Tibial nerve (tissue), 4 donors: ENCODE measurements around the gene ZNF232. TPM values are rescaled to one million over a fixed set of nuclear protein-coding genes. Genes with fewer than 3 reads are reported as not detected.
"Not testable (repeated sequence)": the region's sequence is repeated elsewhere in the genome, so short reads cannot be mapped to it uniquely, and the experiment has no call there.

Experiments
- DNase-seq, 2 donors: peaks; one replicate each; pipeline ENCODE4 v3.0.0-alpha.2; 2019; ENCODE audit warnings: low spot score in 2 of 2
- H3K27ac ChIP-seq, 4 donors: fragments of 200-600 bp; sonication (generic) in 3 of 4; one replicate each; pipeline ENCODE4 v1.5.1; 2017 to 2019; ENCODE audit warnings: mild to moderate bottlenecking in 1 of 4
- H3K27me3 ChIP-seq, 2 donors: fragments of 200-600 bp; sonication (generic) in 1 of 2; one replicate each; pipeline versions ENCODE4 v1.5.1 to v1.6.0; 2017 to 2019
- H3K36me3 ChIP-seq, 3 donors: fragments of 200-600 bp; sonication (generic); one replicate each; pipeline ENCODE4 v1.5.1; 2018 to 2019
- H3K4me1 ChIP-seq, 4 donors: fragments of 200-600 bp; sonication (generic) in 3 of 4; one replicate each; pipeline ENCODE4 v1.5.1; 2017 to 2019
- H3K4me3 ChIP-seq, 4 donors: fragments of 200-600 bp; sonication (generic) in 3 of 4; one replicate each; pipeline ENCODE4 v1.5.1; 2017 to 2019; ENCODE audit warnings: mild to moderate bottlenecking in 1 of 4, moderate library complexity in 1 of 4
- H3K9me3 ChIP-seq, 4 donors: fragments of 200-600 bp; sonication (generic) in 3 of 4; one replicate each; pipeline ENCODE4 v1.5.1; 2017 to 2019
- CTCF ChIP-seq, 5 experiments: fragments of 200-600 bp in 3 of 5; fragments of 450-650 bp in 2 of 5; sonication (generic) in 3 of 5; IDR thresholded peaks; one replicate each; pipeline ENCODE4 v1.5.1; 2016 to 2019; ENCODE audit warnings: antibody characterized with exemption in 5 of 5, mild to moderate bottlenecking in 3 of 5, moderate library complexity in 2 of 5
- EP300 ChIP-seq, 2 donors: sonication (generic); formaldehyde crosslinking; IDR thresholded peaks; one replicate each; pipeline ENCODE4 v1.6.1; 2017; ENCODE audit warnings: antibody characterized with exemption in 2 of 2, mild to moderate bottlenecking in 1 of 2
- POLR2A ChIP-seq, 2 donors: fragments of 450-650 bp; IDR thresholded peaks; one replicate each; pipeline ENCODE4 v1.6.1; 2017; ENCODE audit warnings: antibody characterized with exemption in 2 of 2, mild to moderate bottlenecking in 2 of 2, moderate library complexity in 2 of 2
- WGBS, 2 donors: methylation state at CpG; one replicate each; pipeline ENCODE4 v1.1.5; 2018; 5-methylcytosine and 5-hydroxymethylcytosine counted together
- total RNA-seq, 4 donors: library from RNA; depleted of rRNA; stranded (reverse); fragments of >200 nt; gene quantifications; one replicate each; pipeline ENCODE4 v1.1.0, GENCODE V29; 2016

The ZNF232 gene
- total RNA-seq, 4 donors from 2014 or later, result 7.3 to 16.4 (median 9.8) TPM

- H3K36me3 ChIP-seq, DNase-seq, H3K27me3 ChIP-seq, H3K4me3 ChIP-seq, H3K9me3 ChIP-seq, H3K27ac ChIP-seq, H3K4me1 ChIP-seq: not testable (repeated sequence)
- WGBS, 2 donors, result 89 to 92% methylated on average over 8 of the region's 8 CpGs
These were observed 18.1 kb upstream of the ZNF232 start for GRCh38 chr17:5129770-5130169.

- H3K27ac ChIP-seq, result no peak overlapping the region
- WGBS, 2 donors, result 90 to 92% methylated on average over 11 of the region's 11 CpGs
- DNase-seq, result no peak
These were observed 17.3 kb upstream of the ZNF232 start for GRCh38 chr17:5128905-5129535.

GRCh38 chr17:5128387-5128786 lies 16.7 kb upstream of the ZNF232 start:
- not testable (repeated sequence) for H3K4me3 ChIP-seq, H3K4me1 ChIP-seq, H3K9me3 ChIP-seq, DNase-seq, H3K36me3 ChIP-seq, H3K27ac ChIP-seq
- H3K27me3 ChIP-seq, result peaks cover 0 to 13% of the 10 kb centered on the region in 2 donors
- WGBS, 2 donors, result 67 to 69% methylated on average over 8 of the region's 8 CpGs

More at GRCh38 chr17:5128905-5129535, 17.3 kb upstream of the ZNF232 start:
- H3K9me3 ChIP-seq, result no peaks in the 10 kb centered on the region
- H3K4me1 ChIP-seq, result no peaks in the 10 kb centered on the region
- no peak overlapping the region for H3K4me3 ChIP-seq
- TF ChIP-seq CTCF (IDR thresholded peaks at IDR 0.05) (no peak), EP300 (IDR thresholded peaks at IDR 0.05) (no peak), POLR2A (IDR thresholded peaks at IDR 0.05) (no peak)
- peaks cover 0 to 6% of the 10 kb centered on the region in 2 donors for H3K27me3 ChIP-seq
- H3K36me3 ChIP-seq, result no peaks in the 10 kb centered on the region

- no peak overlapping the region for H3K27ac ChIP-seq
- H3K36me3 ChIP-seq, result no peaks in the 10 kb centered on the region
- DNase-seq, result no peak
- TF ChIP-seq EP300 (IDR thresholded peaks at IDR 0.05) (no peak), CTCF (IDR thresholded peaks at IDR 0.05) (no peak), POLR2A (IDR thresholded peaks at IDR 0.05) (no peak)
- WGBS, 2 donors, result 73 to 78% methylated on average over 4 of the region's 4 CpGs
- H3K4me1 ChIP-seq, result peaks cover 0 to 6% (median 0%) of the 10 kb centered on the region in 4 donors
- H3K9me3 ChIP-seq, result no peaks in the 10 kb centered on the region
- no peak overlapping the region for H3K4me3 ChIP-seq
- peaks cover 0 to 14% of the 10 kb centered on the region in 2 donors for H3K27me3 ChIP-seq
These were observed 16.2 kb upstream of the ZNF232 start for GRCh38 chr17:5127910-5128309.

- no peak overlapping the region for H3K4me3 ChIP-seq
- peaks cover 0 to 15% (median 0%) of the 10 kb centered on the region in 4 donors for H3K4me1 ChIP-seq
- H3K9me3 ChIP-seq, result no peaks in the 10 kb centered on the region
- H3K27ac ChIP-seq, result no peak overlapping the region
- H3K27me3 ChIP-seq, result peaks cover 0 to 24% of the 10 kb centered on the region in 2 donors
- no peaks in the 10 kb centered on the region for H3K36me3 ChIP-seq
- no peak for TF ChIP-seq CTCF (IDR thresholded peaks at IDR 0.05)
- TF ChIP-seq POLR2A (IDR thresholded peaks at IDR 0.05), result no peak
- no peak for TF ChIP-seq EP300 (IDR thresholded peaks at IDR 0.05)
- no peak for DNase-seq
- 80 to 90% methylated on average over 12 to 17 of the region's 17 CpGs for WGBS, 2 donors
These were observed 15.2 kb upstream of the ZNF232 start for GRCh38 chr17:5126719-5127488.

GRCh38 chr17:5124896-5125295 lies 13.2 kb upstream of the ZNF232 start:
- H3K9me3 ChIP-seq, H3K4me3 ChIP-seq, H3K27ac ChIP-seq, DNase-seq, H3K36me3 ChIP-seq: not testable (repeated sequence)
- Histone ChIP-seq H3K27me3 (peaks cover 0 to 35% of the 10 kb centered on the region in 2 donors), H3K4me1 (peaks cover 0 to 15% (median 0%) of the 10 kb centered on the region in 4 donors)
- 83 to 89% methylated on average over 7 of the region's 7 CpGs for WGBS, 2 donors

- WGBS, 2 donors, result 55 to 59% methylated on average over 5 of the region's 5 CpGs
- not testable (repeated sequence) for H3K4me3 ChIP-seq, H3K9me3 ChIP-seq, DNase-seq, H3K36me3 ChIP-seq, H3K27ac ChIP-seq
- peaks cover 0 to 15% (median 0%) of the 10 kb centered on the region in 4 donors for H3K4me1 ChIP-seq
- peaks cover 0 to 36% of the 10 kb centered on the region in 2 donors for H3K27me3 ChIP-seq
These were observed 12.6 kb upstream of the ZNF232 start for GRCh38 chr17:5124125-5124760.
